ENCODE measurements around the gene RBM5. TPM values are rescaled to one million over a fixed set of nuclear protein-coding genes. Genes with fewer than 3 reads are reported as not detected.

RBM5 gene
- total RNA-seq, 4 donors from 2014 or later = 229 to 286 (median 260) TPM

DNA sequence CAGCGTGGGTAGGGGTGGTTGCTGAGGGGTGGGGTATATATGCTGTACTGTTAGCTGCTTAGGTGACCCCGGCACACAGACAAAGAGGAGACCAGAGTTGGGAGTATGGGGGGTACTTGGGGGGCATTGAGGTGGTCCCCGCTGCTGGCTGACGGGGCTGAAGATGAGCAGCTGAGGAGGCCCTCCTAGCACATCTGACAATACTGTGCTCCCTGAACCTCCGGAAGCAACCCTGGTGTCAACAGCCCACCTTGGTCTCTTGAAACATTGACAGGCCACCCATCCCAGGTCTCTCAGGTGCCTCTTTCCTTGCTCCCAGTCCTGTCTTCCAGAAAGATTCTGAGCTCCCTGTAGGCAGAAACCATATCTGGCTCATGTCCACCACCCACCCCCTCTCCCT, 47.2 kb downstream of the RBM5 start:
- DNase-seq (ENCODE audit: low spot score in 2 of 2) = no peak
- Histone ChIP-seq H3K4me1 (peaks cover 0 to 10% (median 0%) of the 10 kb centered on the region in 4 donors), H3K27ac (no peak overlapping the region), H3K9me3 (no peaks in the 10 kb centered on the region), H3K27me3 (no peaks in the 10 kb centered on the region), H3K4me3 (no peak overlapping the region), H3K36me3 (no peaks in the 10 kb centered on the region)
- TF ChIP-seq POLR2A (IDR thresholded peaks at IDR 0.05) (no peak), CTCF (IDR thresholded peaks at IDR 0.05) (no peak), EP300 (IDR thresholded peaks at IDR 0.05) (no peak)
- WGBS, 2 donors = 87 to 100% methylated on average over 5 of the region's 5 CpGs

DNA sequence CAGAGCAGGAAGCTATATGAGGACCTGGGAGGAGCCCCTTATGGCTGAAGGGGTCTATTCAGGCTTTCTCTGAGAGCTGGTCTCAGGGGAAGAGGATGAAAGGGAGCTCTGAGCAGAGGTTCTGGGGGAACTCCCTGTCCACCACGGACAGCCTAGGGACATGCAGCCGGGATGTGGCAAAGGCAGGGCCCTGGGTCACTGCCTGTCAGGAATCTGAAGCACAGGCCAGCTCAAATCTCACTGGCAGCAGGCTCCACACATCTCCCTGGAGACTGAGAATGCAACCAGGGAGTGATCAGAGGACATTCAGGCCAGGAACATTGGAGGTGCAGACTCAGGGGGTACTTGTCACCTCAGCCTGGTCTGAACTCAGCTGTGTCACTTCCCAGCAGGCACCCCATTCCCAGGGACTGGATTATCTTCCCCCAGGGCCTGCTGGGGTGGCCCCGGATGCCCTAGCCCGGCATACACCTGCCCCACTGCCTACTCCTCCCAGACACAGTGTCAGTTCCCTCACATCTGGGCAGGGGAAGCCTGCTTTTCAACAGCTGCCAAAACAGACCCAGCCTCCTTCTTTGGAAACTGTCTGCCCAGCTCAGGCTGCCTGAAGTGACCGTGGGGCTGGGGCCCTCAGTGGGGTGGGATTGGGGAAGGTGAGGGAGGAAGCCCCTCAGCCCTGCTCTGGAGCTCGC, 48.1 kb downstream of the RBM5 start:
- Histone ChIP-seq H3K27ac (no peak overlapping the region), H3K27me3 (no peaks in the 10 kb centered on the region), H3K4me1 (peaks cover 0 to 10% (median 0%) of the 10 kb centered on the region in 4 donors), H3K4me3 (no peak overlapping the region), H3K36me3 (no peaks in the 10 kb centered on the region), H3K9me3 (no peaks in the 10 kb centered on the region)
- DNase-seq (ENCODE audit: low spot score in 2 of 2) = no peak
- TF ChIP-seq CTCF (IDR thresholded peaks at IDR 0.05) = no peak
- TF ChIP-seq POLR2A (IDR thresholded peaks at IDR 0.05) = no peak
- TF ChIP-seq EP300 (IDR thresholded peaks at IDR 0.05) = no peak
- WGBS, 2 donors = 60 to 73% methylated on average over 6 of the region's 6 CpGs

DNA sequence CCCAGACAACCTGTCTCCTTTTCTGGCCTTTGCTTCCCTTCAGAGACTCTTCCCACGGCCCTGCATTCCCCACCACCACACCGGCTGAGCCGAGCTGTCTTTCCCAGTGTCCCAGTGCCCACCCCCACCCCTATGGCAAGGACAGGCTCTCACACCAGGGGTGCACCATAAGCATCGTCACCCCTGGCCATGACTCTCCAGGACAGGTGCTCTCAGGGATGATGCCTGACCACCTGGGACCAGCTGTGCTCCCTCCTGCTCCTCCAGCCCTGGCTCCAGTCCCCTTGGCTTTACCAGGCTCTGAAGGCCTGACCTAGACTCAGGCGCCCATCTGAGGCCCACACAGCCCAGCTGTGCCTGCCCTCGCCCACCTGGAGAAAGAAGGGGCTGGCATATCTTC, 48.8 kb downstream of the RBM5 start:
- Histone ChIP-seq H3K27me3 (no peaks in the 10 kb centered on the region), H3K4me1 (peaks cover 0 to 10% (median 0%) of the 10 kb centered on the region in 4 donors), H3K27ac (no peak overlapping the region), H3K9me3 (no peaks in the 10 kb centered on the region), H3K36me3 (no peaks in the 10 kb centered on the region), H3K4me3 (no peak overlapping the region)
- no peak for DNase-seq (ENCODE audit: low spot score in 2 of 2)
- WGBS, 2 donors = 79 to 88% methylated on average over 6 of the region's 6 CpGs
- TF ChIP-seq CTCF (IDR thresholded peaks at IDR 0.05) (no peak), POLR2A (IDR thresholded peaks at IDR 0.05) (no peak), EP300 (IDR thresholded peaks at IDR 0.05) (no peak)

DNA sequence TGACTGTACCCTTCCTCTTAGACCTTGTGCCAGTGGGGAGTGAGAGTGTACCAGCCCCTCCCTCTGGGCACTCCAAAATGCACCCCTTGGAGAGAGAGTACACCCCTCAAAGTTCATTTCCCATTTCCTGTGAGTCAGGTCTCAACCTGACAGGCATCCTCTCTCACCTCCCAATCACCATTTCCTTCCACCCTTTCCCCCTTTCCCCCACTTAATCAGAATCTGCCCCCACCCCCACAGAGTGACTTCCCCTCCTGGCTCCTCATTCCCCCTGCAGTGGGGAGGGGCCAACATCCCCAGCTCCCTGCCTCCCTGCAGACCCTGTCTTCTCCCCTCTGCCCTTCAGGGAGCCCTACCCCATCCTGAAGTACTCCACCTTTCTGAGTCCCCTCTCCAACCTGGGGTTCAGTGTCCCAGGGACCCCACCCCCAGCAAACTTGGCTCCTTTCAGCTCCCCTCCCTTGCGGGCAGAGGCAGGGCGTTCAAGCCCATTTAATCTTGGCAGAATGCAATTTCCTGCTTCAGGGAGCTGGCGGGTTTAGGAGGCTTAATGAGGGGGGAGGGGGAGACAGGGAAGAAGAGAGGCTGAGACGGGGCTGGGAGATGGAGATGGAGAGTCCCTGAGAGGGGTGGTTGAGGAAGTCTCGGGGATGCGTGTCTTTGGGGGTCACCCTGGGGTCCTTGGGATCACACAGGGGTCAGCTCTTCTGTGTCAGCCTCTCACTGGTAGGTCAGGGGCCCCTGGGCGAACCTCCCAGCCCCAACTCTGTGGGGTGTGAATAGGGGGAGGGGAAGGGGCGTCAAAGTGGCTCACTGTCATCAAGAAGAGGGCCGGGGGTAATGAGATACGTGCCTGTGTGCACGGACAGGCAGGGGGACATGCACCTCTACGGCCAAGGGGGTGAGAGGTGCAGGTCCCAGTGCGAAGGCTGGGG, 49.8 kb downstream of the RBM5 start:
- Histone ChIP-seq H3K9me3 (no peaks in the 10 kb centered on the region), H3K27me3 (no peaks in the 10 kb centered on the region), H3K4me3 (no peak overlapping the region), H3K36me3 (no peaks in the 10 kb centered on the region), H3K4me1 (peaks cover 0 to 10% (median 0%) of the 10 kb centered on the region in 4 donors), H3K27ac (no peak overlapping the region)
- TF ChIP-seq EP300 (IDR thresholded peaks at IDR 0.05) (no peak), CTCF (IDR thresholded peaks at IDR 0.05) (no peak), POLR2A (IDR thresholded peaks at IDR 0.05) (no peak)
- DNase-seq (ENCODE audit: low spot score in 2 of 2) = no peak
- 16 to 17% methylated on average over 12 to 13 of the region's 13 CpGs for WGBS, 2 donors

DNA sequence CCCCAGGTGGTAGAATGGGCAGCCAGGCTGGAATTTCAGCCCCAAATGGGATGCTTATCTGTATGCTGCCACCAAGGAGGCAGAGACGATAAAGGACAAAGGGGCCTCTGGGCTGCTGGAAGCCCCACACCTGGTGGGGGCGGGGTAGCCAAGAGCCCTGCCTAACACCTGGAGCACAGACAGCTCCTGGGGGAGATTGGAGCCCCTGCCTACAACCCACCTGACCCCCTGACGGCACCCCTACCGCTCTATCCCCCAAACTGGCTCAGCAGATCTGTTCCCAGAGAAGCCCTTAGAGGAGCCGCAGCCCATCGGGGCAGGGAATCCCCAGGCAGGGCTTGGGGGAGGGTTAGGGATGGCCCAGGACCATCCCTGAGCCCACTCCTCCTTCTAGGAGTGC, 50.6 kb downstream of the RBM5 start:
- H3K27ac ChIP-seq = no peak overlapping the region
- peaks cover 0 to 10% (median 0%) of the 10 kb centered on the region in 4 donors for H3K4me1 ChIP-seq
- no peaks in the 10 kb centered on the region for H3K27me3 ChIP-seq
- no peaks in the 10 kb centered on the region for H3K36me3 ChIP-seq
- no peak for TF ChIP-seq CTCF (IDR thresholded peaks at IDR 0.05)
- TF ChIP-seq EP300 (IDR thresholded peaks at IDR 0.05) = no peak
- TF ChIP-seq POLR2A (IDR thresholded peaks at IDR 0.05) = no peak
- no peak overlapping the region for H3K4me3 ChIP-seq
- WGBS, 2 donors = 63 to 73% methylated on average over 6 of the region's 6 CpGs
- H3K9me3 ChIP-seq = no peaks in the 10 kb centered on the region
- DNase-seq (ENCODE audit: low spot score in 2 of 2) = no peak
